VCaP (cell line): Measurements from ENCODE around the gene HOXC11.

Source experiments
- H3K27ac ChIP-seq: fragments of 450-650 bp; 2 replicates; pipeline ENCODE4 v1.5.1; 2017
- CTCF ChIP-seq: fragments of 450-650 bp; conservative IDR thresholded peaks from 2 replicates; pipeline ENCODE4 v1.5.1; 2017; ENCODE audit warnings: mild to moderate bottlenecking, moderate library complexity

HOXC11 gene

GRCh38 chr12:53944907-53945847 lies 27.7 kb upstream of the HOXC11 start:
- H3K27ac ChIP-seq, result no peak overlapping the region
- TF ChIP-seq CTCF, result no peak

GRCh38 chr12:53947743-53948142 lies 25.2 kb upstream of the HOXC11 start:
- no peak for TF ChIP-seq CTCF
- no peak overlapping the region for H3K27ac ChIP-seq

GRCh38 chr12:53948650-53949593 lies 24.0 kb upstream of the HOXC11 start:
- no peak for TF ChIP-seq CTCF
- H3K27ac ChIP-seq, result no peak overlapping the region

- H3K27ac ChIP-seq, result no peak overlapping the region
- no peak for TF ChIP-seq CTCF
Observed at GRCh38 chr12:53949631-53950436, 23.1 kb upstream of the HOXC11 start.

- H3K27ac ChIP-seq, result no peak overlapping the region
Observed at GRCh38 chr12:53950437-53950773, 22.5 kb upstream of the HOXC11 start.

GRCh38 chr12:53950789-53951576 lies 21.9 kb upstream of the HOXC11 start:
- TF ChIP-seq CTCF, result no peak
- H3K27ac ChIP-seq, result no peak overlapping the region

More at GRCh38 chr12:53950437-53950773, 22.5 kb upstream of the HOXC11 start:
- TF ChIP-seq CTCF, result peak; percentile 42
